GM12878 (cell line): Measurements from ENCODE around the gene LGMN. TPM values are rescaled to one million over a fixed set of nuclear protein-coding genes. Genes with fewer than 3 reads are reported as not detected.

ENCODE experiments used
- ATAC-seq: fragments of 200-7000 bp; cut with Tn5 transposase; 3 replicates; pipeline ENCODE4 v1.9.1; 2020; ENCODE audit warnings: mild to moderate bottlenecking, moderate library complexity
- BruUV-seq: library from RNA; stranded (reverse); fragments of 400-500 nt; replicated peaks from 2 replicates; lab custom pipeline; 2021; lab: Mats Ljungman, UMichigan
- CTCF ChIA-PET: fragments of 300-600 bp; sonication (Branson Sonifier 250); formaldehyde crosslinking; extraction: SDS; loops from one replicate; lab custom pipeline; 2021; ENCODE audit warnings: inconsistent platforms; lab: Yijun Ruan, JAX
- POLR2A ChIA-PET: fragments of 350-600 bp; formaldehyde crosslinking; extraction: SDS; loops from one replicate; lab custom pipeline; 2021; ENCODE audit warnings: inconsistent platforms; lab: Charles Lee
- RAD21 ChIA-PET: fragments of 300-600 bp; sonication (Branson Sonifier 250); formaldehyde crosslinking; loops from one replicate; lab custom pipeline; 2023; ENCODE audit warnings: antibody characterized with exemption; ENCODE audit not compliant: unreplicated experiment; lab: Charles Lee
- SMC1A ChIA-PET: fragments of 300-600 bp; sonication (Branson Sonifier 250); formaldehyde crosslinking; loops from one replicate; lab custom pipeline; 2023; ENCODE audit not compliant: unreplicated experiment, uncharacterized antibody; lab: Charles Lee
- DNase-seq: peaks from one replicate; pipeline ENCODE4 v3.0.0-alpha.2; 2011; ENCODE audit warnings: low read depth, low spot score
- FAIRE-seq: peaks from 3 replicates; lab custom pipeline; 2011; peaks lifted over from hg19 to GRCh38; lab: Jason Lieb, UNC
- H2AFZ ChIP-seq: 2 replicates; pipeline ENCODE4 v1.6.0; 2011; ENCODE audit warnings: low read depth, low read length, control low read depth; ENCODE audit not compliant: control insufficient read depth
- H3K27ac ChIP-seq: 2 replicates; pipeline ENCODE4 v1.5.1; 2011; ENCODE audit warnings: control low read depth; ENCODE audit not compliant: control insufficient read depth, insufficient read depth
- H3K27me3 ChIP-seq, 2 experiments: replicated peaks in 1 of 2; 2 replicates each; pipeline versions ENCODE4 v1.6.0 to v1.6.1; 2011; ENCODE audit warnings: low read length in 1 of 2; ENCODE audit not compliant: control insufficient read depth in 2 of 2, insufficient read depth in 2 of 2
- H3K36me3 ChIP-seq, 2 experiments: 2 replicates each; pipeline ENCODE4 v1.5.1; 2011; ENCODE audit warnings: low read length in 1 of 2; ENCODE audit not compliant: control insufficient read depth in 2 of 2, insufficient read depth in 2 of 2
- H3K4me1 ChIP-seq: 2 replicates; pipeline ENCODE4 v1.6.1; 2011; ENCODE audit warnings: mild to moderate bottlenecking, low read length, moderate library complexity, mixed read lengths; ENCODE audit not compliant: control insufficient read depth, insufficient read depth
- H3K4me2 ChIP-seq: 2 replicates; pipeline ENCODE4 v1.6.0; 2011; ENCODE audit warnings: control low read depth; ENCODE audit not compliant: control insufficient read depth, insufficient read depth
- H3K4me3 ChIP-seq: fragments of 200-600 bp; sonication (generic); 2 replicates; pipeline ENCODE4 v1.5.1; 2016
- H3K79me2 ChIP-seq: 2 replicates; pipeline ENCODE4 v1.6.0; 2011; ENCODE audit warnings: low read length; ENCODE audit not compliant: control insufficient read depth, insufficient read depth
- H3K9ac ChIP-seq: 2 replicates; pipeline ENCODE4 v1.8.0; 2011; ENCODE audit warnings: low read length, control low read depth, mixed read lengths; ENCODE audit not compliant: control insufficient read depth, insufficient read depth
- H3K9me3 ChIP-seq: replicated peaks from 3 replicates; pipeline ENCODE4 v1.5.1; 2011; ENCODE audit warnings: mild to moderate bottlenecking, low read length; ENCODE audit not compliant: control insufficient read depth, insufficient read depth
- H4K20me1 ChIP-seq: 2 replicates; pipeline ENCODE4 v1.6.0; 2011; ENCODE audit not compliant: control insufficient read depth, insufficient read depth
- ATF3 ChIP-seq: IDR thresholded peaks from 2 replicates; pipeline ENCODE4 v1.6.1; 2011; ENCODE audit warnings: low read depth, mild to moderate bottlenecking, low read length, moderate library complexity, borderline replicate concordance; ENCODE audit errors: extremely low read depth
- PAX8 ChIP-seq: fragments of 450-650 bp; IDR thresholded peaks from 2 replicates; pipeline ENCODE4 v1.6.1; 2017; ENCODE audit warnings: mild to moderate bottlenecking, moderate library complexity
- RELB ChIP-seq: fragments of 450-650 bp; IDR thresholded peaks from 2 replicates; pipeline ENCODE4 v1.6.1; 2017; ENCODE audit warnings: low read depth, mild to moderate bottlenecking, moderate library complexity
- YY1 ChIP-seq: IDR thresholded peaks from 2 replicates; pipeline ENCODE4 v1.6.1; 2011; ENCODE audit warnings: low read depth, mild to moderate bottlenecking, low read length
- ZNF274 ChIP-seq: IDR thresholded peaks from one replicate; pipeline ENCODE4 v1.8.0; 2011; ENCODE audit not compliant: insufficient read length, insufficient read depth
- WGBS: methylation state at CpG from one replicate; pipeline ENCODE4 v1.1.6; 2016; ENCODE audit warnings: low lambda C conversion rate; ENCODE audit not compliant: insufficient replicate concordance, insufficient coverage; ENCODE audit errors: missing lambda C conversion rate; 5-methylcytosine and 5-hydroxymethylcytosine counted together
- in situ Hi-C: fragments of 300-500 bp; cut with MboI; formaldehyde crosslinking; loops from 9 replicates; pipeline ENCODE4 v1.14.3; 2018; ENCODE audit warnings: mixed read lengths
- intact Hi-C: fragments of 100-400 bp; cut with micrococcal nuclease; formaldehyde crosslinking; loops from one replicate; pipeline ENCODE4 v1.14.2; 2022; ENCODE audit not compliant: unreplicated experiment
- polyA plus RNA-seq, 11 experiments: library from polyadenylated mRNA; depleted of rRNA in 4 of 11; unstranded in 6 of 11; stranded (reverse) in 5 of 11; fragments of >200 nt; fragmentation: Nextera tagmentation in 4 of 11; fragmentation: Illumina TruSeq in 1 of 11; extraction: Ambion mirVana in 4 of 11; extraction: Trizol in 1 of 11; gene quantifications; 1 replicate in 1 of 11; 2 replicates in 10 of 11; pipeline versions ENCODE4 v1.2.1 to v1.2.3, GENCODE V29; 2011 to 2016; ENCODE audit warnings: inconsistent platforms in 2 of 11, missing spikeins in 2 of 11, low read depth in 1 of 11
- total RNA-seq, 4 experiments: library from RNA; depleted of rRNA in 3 of 4; stranded (reverse); fragments of >200 nt in 3 of 4; fragmentation: Illumina TruSeq in 1 of 4; extraction: Trizol in 1 of 4; gene quantifications; 2 replicates each; pipeline versions ENCODE4 v1.2.1 to v1.2.3, GENCODE V29; 2013 to 2021

The LGMN gene
- total and polyA plus RNA-seq, 10 of the 15 experiments (the other 5 are each of a cell fraction or from before 2014, with no cell fraction given): 0.71 to 192 (median 3.9) TPM

DNA sequence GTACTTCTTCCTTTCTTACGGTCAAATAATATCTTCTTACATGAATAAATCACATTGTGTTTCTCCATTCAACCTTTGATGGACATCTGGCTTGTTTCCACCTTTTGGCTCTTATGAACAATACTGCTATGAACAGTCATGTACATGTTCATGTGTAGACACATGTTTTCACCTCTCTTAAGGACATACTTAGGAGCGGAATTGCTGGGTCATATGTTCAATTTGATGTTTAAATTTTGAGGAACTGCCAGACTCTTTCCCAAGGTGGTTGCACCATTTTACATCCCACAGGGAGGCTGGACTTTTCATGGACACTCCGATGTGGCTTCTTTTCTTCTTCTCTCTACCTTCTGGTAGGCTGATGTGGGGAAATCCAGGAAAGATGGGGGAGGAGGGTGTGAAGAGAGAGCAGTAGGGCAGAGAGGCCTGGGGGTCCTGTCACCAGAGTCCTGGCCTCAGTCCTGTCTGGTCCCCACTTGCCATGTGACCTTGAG, 16.8 kb downstream of the LGMN start:
- RAD21 ChIA-PET: interaction anchor here (2.0 kb wide), 1 partner anchor 28 kb away, joined by 6 read pairs; no protein-coding TSS in a partner anchor
- Histone ChIP-seq H3K9me3 (peaks cover 6% of the 10 kb centered on the region; the same call in 2 of the 3 replicates), H3K27ac (no peak overlapping the region), H2AFZ (no peak overlapping the region), H3K27me3 (no peaks in the 10 kb centered on the region), H4K20me1 (no peaks in the 10 kb centered on the region), H3K4me1 (peaks cover 17% of the 10 kb centered on the region), H3K4me2 (no peak overlapping the region), H3K9ac (no peak overlapping the region), H3K36me3 (peaks cover 1 to 3% of the 10 kb centered on the region in 2 experiments; a peak in 3 of 4 replicates), H3K4me3 (no peak overlapping the region), H3K79me2 (no peaks in the 10 kb centered on the region; the same call in 1 of the 2 replicates)
- intact Hi-C loops: loop anchor here (2.0 kb wide), 1 partner anchor 37 kb away; no protein-coding TSS in a partner anchor
- no peak for TF ChIP-seq YY1
- no peak for TF ChIP-seq ZNF274
- no peak for TF ChIP-seq ATF3
- no peak for TF ChIP-seq RELB
- TF ChIP-seq PAX8: no peak
- no peak for ATAC-seq
- SMC1A ChIA-PET: interaction anchor here (0.7 to 1.3 kb wide), 3 partner anchors 20 to 80 kb away, joined by 3 to 4 read pairs (median 3); no protein-coding TSS in a partner anchor
- CTCF ChIA-PET: interaction anchor here (0.6 kb wide), 1 partner anchor 1135 kb away, joined by 3 read pairs; no protein-coding TSS in a partner anchor
- POLR2A ChIA-PET: no interaction called here
- FAIRE-seq: no peak
- no TSS peak for BruUV-seq
- no peak for DNase-seq
- 98% methylated on average over 3 of the region's 3 CpGs for WGBS
- in situ Hi-C loops: no loop called here
